IMR-90 (cell line): Measurements from ENCODE around the gene DYNC1H1. TPM values are rescaled to one million over a fixed set of nuclear protein-coding genes. Genes with fewer than 3 reads are reported as not detected.

Experiments used
- ATAC-seq: fragments of 200-7000 bp; cut with Tn5 transposase; 2 replicates; pipeline ENCODE4 v1.9.1; 2020; ENCODE audit warnings: low read depth, mild to moderate bottlenecking, moderate library complexity
- BruUV-seq: library from RNA; stranded (reverse); fragments of 400-500 nt; replicated peaks from 2 replicates; lab custom pipeline; 2021; lab: Mats Ljungman, UMichigan
- CTCF ChIA-PET: fragments of 300-600 bp; formaldehyde crosslinking; extraction: SDS; loops from one replicate; lab custom pipeline; 2021; ENCODE audit warnings: antibody characterized with exemption; lab: Yijun Ruan, JAX
- POLR2A ChIA-PET: fragments of 300-600 bp; sonication (Branson Sonifier 250); formaldehyde crosslinking; loops from one replicate; lab custom pipeline; 2022; ENCODE audit warnings: antibody characterized with exemption; ENCODE audit not compliant: unreplicated experiment; lab: Charles Lee
- DNase-seq: peaks from one replicate; pipeline ENCODE4 v3.0.0; 2013
- H2AFZ ChIP-seq: replicated peaks from 2 replicates; pipeline ENCODE3; 2013; ENCODE audit warnings: low read length, mild to moderate bottlenecking; ENCODE audit not compliant: poor library complexity
- H2AK5ac ChIP-seq: 2 replicates; pipeline ENCODE4 v1.6.1; 2013; ENCODE audit warnings: low read depth, low read length, inconsistent platforms
- H2AK9ac ChIP-seq: replicated peaks from 2 replicates; pipeline ENCODE3; 2013; ENCODE audit warnings: mild to moderate bottlenecking, low read depth, low read length, moderate library complexity; ENCODE audit not compliant: poor library complexity
- H2BK120ac ChIP-seq: 2 replicates; pipeline ENCODE4 v1.6.1; 2013; ENCODE audit warnings: low read depth, low read length, inconsistent platforms
- H2BK15ac ChIP-seq: 3 replicates; pipeline ENCODE4 v1.6.1; 2013; ENCODE audit warnings: low read depth, low read length, inconsistent platforms
- H2BK20ac ChIP-seq: 2 replicates; pipeline ENCODE4 v1.6.1; 2013; ENCODE audit warnings: low read depth, mild to moderate bottlenecking, inconsistent platforms, low read length, moderate library complexity
- H2BK5ac ChIP-seq: 2 replicates; pipeline ENCODE4 v1.6.1; 2013; ENCODE audit warnings: mild to moderate bottlenecking, low read depth, low read length, inconsistent platforms; ENCODE audit not compliant: poor library complexity, severe bottlenecking
- H3K14ac ChIP-seq: replicated peaks from 2 replicates; pipeline ENCODE4 v1.6.1; 2013; ENCODE audit warnings: low read depth, low read length, inconsistent platforms
- H3K18ac ChIP-seq: 2 replicates; pipeline ENCODE4 v1.6.1; 2013; ENCODE audit warnings: low read depth, low read length, control low read depth
- H3K23ac ChIP-seq: 2 replicates; pipeline ENCODE4 v1.6.1; 2013; ENCODE audit warnings: low read depth, low read length, inconsistent platforms
- H3K27ac ChIP-seq: 2 replicates; pipeline ENCODE4 v1.5.1; 2013; ENCODE audit warnings: mild to moderate bottlenecking, control low read depth, low read length; ENCODE audit not compliant: insufficient read depth
- H3K27me3 ChIP-seq: 2 replicates; pipeline ENCODE4 v1.6.1; 2013; ENCODE audit warnings: low read length; ENCODE audit not compliant: control insufficient read depth, insufficient read depth
- H3K36me3 ChIP-seq: 2 replicates; pipeline ENCODE4 v1.6.1; 2013; ENCODE audit warnings: low read length, mixed read lengths; ENCODE audit not compliant: control insufficient read depth, insufficient read depth
- H3K4ac ChIP-seq: 2 replicates; pipeline ENCODE4 v1.6.1; 2013; ENCODE audit warnings: low read depth, low read length, inconsistent platforms
- H3K4me1 ChIP-seq: 2 replicates; pipeline ENCODE4 v1.6.1; 2013; ENCODE audit warnings: low read length, mixed read lengths; ENCODE audit not compliant: control insufficient read depth, insufficient read depth
- H3K4me2 ChIP-seq: 2 replicates; pipeline ENCODE4 v1.6.1; 2013; ENCODE audit warnings: low read depth, mild to moderate bottlenecking, control low read depth, low read length, moderate library complexity
- H3K4me3 ChIP-seq: 2 replicates; pipeline ENCODE4 v1.5.1; 2013; ENCODE audit warnings: low read depth, mild to moderate bottlenecking, control low read depth, low read length, moderate library complexity; ENCODE audit not compliant: insufficient read depth
- H3K56ac ChIP-seq: 2 replicates; pipeline ENCODE4 v1.6.1; 2013; ENCODE audit warnings: low read length, inconsistent platforms; ENCODE audit not compliant: insufficient read depth; ENCODE audit errors: extremely low read depth
- H3K79me1 ChIP-seq, 2 experiments: 2 replicates each; pipeline ENCODE4 v1.6.1; 2013; ENCODE audit warnings: low read length in 2 of 2, inconsistent platforms in 1 of 2, low read depth in 1 of 2
- H3K9ac ChIP-seq: 2 replicates; pipeline ENCODE4 v1.6.1; 2013; ENCODE audit warnings: low read depth, low read length, control low read depth
- H3K9me1 ChIP-seq: 2 replicates; pipeline ENCODE4 v1.6.1; 2013; ENCODE audit warnings: low read length, inconsistent platforms; ENCODE audit not compliant: insufficient read depth
- H3K9me3 ChIP-seq: 2 replicates; pipeline ENCODE4 v1.6.1; 2013; ENCODE audit warnings: low read length; ENCODE audit not compliant: control insufficient read depth, insufficient read depth
- H4K20me1 ChIP-seq: 2 replicates; pipeline ENCODE4 v1.6.1; 2013; ENCODE audit warnings: low read length, inconsistent platforms; ENCODE audit not compliant: insufficient read depth
- H4K5ac ChIP-seq: 2 replicates; pipeline ENCODE4 v1.6.1; 2013; ENCODE audit warnings: mild to moderate bottlenecking, low read depth, low read length, control low read depth
- H4K8ac ChIP-seq, 2 experiments: 2 replicates each; pipeline ENCODE4 v1.6.1; 2013; ENCODE audit warnings: low read depth in 2 of 2, low read length in 2 of 2, control low read depth in 1 of 2, inconsistent platforms in 1 of 2
- H4K91ac ChIP-seq: 2 replicates; pipeline ENCODE4 v1.6.1; 2013; ENCODE audit warnings: low read depth, low read length, inconsistent platforms; ENCODE audit not compliant: insufficient read depth
- BHLHE40 ChIP-seq: fragments of 150-350 bp; IDR thresholded peaks from 2 replicates; pipeline ENCODE4 v1.6.1; 2016; ENCODE audit warnings: mild to moderate bottlenecking, low read depth, low read length
- CEBPB ChIP-seq: IDR thresholded peaks from 2 replicates; pipeline ENCODE4 v1.6.1; 2012; ENCODE audit warnings: low read depth, low read length, improper control_type of control experiment
- CHD1 ChIP-seq: IDR thresholded peaks from 2 replicates; pipeline ENCODE4 v1.6.1; 2012; ENCODE audit warnings: low read depth, low read length, improper control_type of control experiment
- ELK1 ChIP-seq: fragments of 150-350 bp; IDR thresholded peaks from 2 replicates; pipeline ENCODE4 v1.6.1; 2016; ENCODE audit warnings: low read depth, mild to moderate bottlenecking, low read length, moderate library complexity, borderline replicate concordance
- FOS ChIP-seq: fragments of 150-350 bp; IDR thresholded peaks from 2 replicates; pipeline ENCODE4 v1.6.1; 2016; ENCODE audit warnings: low read depth, low read length
- MAFK ChIP-seq: IDR thresholded peaks from 2 replicates; pipeline ENCODE4 v1.6.1; 2012; ENCODE audit warnings: low read depth, low read length, improper control_type of control experiment
- MXI1 ChIP-seq: IDR thresholded peaks from 2 replicates; pipeline ENCODE4 v1.6.1; 2012; ENCODE audit warnings: low read depth, mild to moderate bottlenecking, low read length, moderate library complexity, borderline replicate concordance
- NFE2L2 ChIP-seq: fragments of 150-350 bp; IDR thresholded peaks from 2 replicates; pipeline ENCODE4 v1.6.1; 2016; ENCODE audit warnings: low read depth, mild to moderate bottlenecking, low read length
- POLR2A ChIP-seq: IDR thresholded peaks from 2 replicates; pipeline ENCODE4 v1.6.1; 2012; ENCODE audit warnings: mild to moderate bottlenecking, low read depth, low read length
- RAD21 ChIP-seq: IDR thresholded peaks from 2 replicates; pipeline ENCODE4 v1.6.1; 2012; ENCODE audit warnings: low read length, improper control_type of control experiment
- RCOR1 ChIP-seq: IDR thresholded peaks from 2 replicates; pipeline ENCODE4 v1.6.1; 2012; ENCODE audit warnings: mild to moderate bottlenecking, low read length, improper control_type of control experiment; ENCODE audit not compliant: insufficient replicate concordance
- RFX5 ChIP-seq: IDR thresholded peaks from 2 replicates; pipeline ENCODE4 v1.8.0; 2012; ENCODE audit warnings: low read depth, mild to moderate bottlenecking, low read length, moderate library complexity
- SMC3 ChIP-seq: fragments of 150-350 bp; IDR thresholded peaks from 2 replicates; pipeline ENCODE4 v1.6.1; 2016; ENCODE audit warnings: low read depth, mild to moderate bottlenecking, antibody characterized with exemption, low read length, moderate library complexity
- WGBS, 2 experiments: methylation state at CpG; one replicate each; pipeline versions ENCODE4 v1.1.5 to v1.1.7; 2013; ENCODE audit warnings: missing lambda C conversion rate in 2 of 2; ENCODE audit not compliant: insufficient read length in 1 of 2; ENCODE audit errors: extremely low coverage in 2 of 2; 5-methylcytosine and 5-hydroxymethylcytosine counted together
- dilution Hi-C: fragments of 300-500 bp; cut with HindIII; formaldehyde crosslinking; loops from one replicate; pipeline ENCODE4 v1.14.3; 2018; ENCODE audit warnings: low sequenced_read_pairs; ENCODE audit not compliant: unreplicated experiment
- in situ Hi-C: fragments of 300-500 bp; cut with MboI; formaldehyde crosslinking; loops from 3 replicates; pipeline ENCODE4 v1.14.3; 2019; ENCODE audit warnings: low sequenced_read_pairs, inconsistent platforms, mixed read lengths
- intact Hi-C: fragments of 100-400 bp; cut with micrococcal nuclease; formaldehyde crosslinking; loops from 2 replicates; pipeline ENCODE4 v1.10.0; 2022
- polyA plus RNA-seq, 3 experiments: library from polyadenylated mRNA; depleted of rRNA; stranded (reverse); fragments of >200 nt; gene quantifications; 2 replicates each; pipeline ENCODE4 v1.2.3, GENCODE V29; 2012; ENCODE audit warnings: low replicate concordance in 1 of 3
- total RNA-seq: library from RNA; depleted of rRNA; stranded (reverse); fragments of >200 nt; gene quantifications from 2 replicates; pipeline ENCODE4 v1.2.3, GENCODE V29; 2012
- TF ChIP-seq, protein P1 (sequence below): conservative IDR thresholded peaks from 2 replicates; pipeline ENCODE4 v1.5.1; 2012; ENCODE audit warnings: mild to moderate bottlenecking, low read depth, low read length, improper control_type of control experiment
- TF ChIP-seq, protein P2 (sequence below): fragments of 150-350 bp; IDR thresholded peaks from 2 replicates; pipeline ENCODE4 v1.6.1; 2017; ENCODE audit warnings: mild to moderate bottlenecking, antibody characterized with exemption, low read length, low read depth

Gene DYNC1H1
- total and polyA plus RNA-seq, 2 of the 4 experiments (the other 2 are of a cell fraction) = 240 to 670 TPM

DNA sequence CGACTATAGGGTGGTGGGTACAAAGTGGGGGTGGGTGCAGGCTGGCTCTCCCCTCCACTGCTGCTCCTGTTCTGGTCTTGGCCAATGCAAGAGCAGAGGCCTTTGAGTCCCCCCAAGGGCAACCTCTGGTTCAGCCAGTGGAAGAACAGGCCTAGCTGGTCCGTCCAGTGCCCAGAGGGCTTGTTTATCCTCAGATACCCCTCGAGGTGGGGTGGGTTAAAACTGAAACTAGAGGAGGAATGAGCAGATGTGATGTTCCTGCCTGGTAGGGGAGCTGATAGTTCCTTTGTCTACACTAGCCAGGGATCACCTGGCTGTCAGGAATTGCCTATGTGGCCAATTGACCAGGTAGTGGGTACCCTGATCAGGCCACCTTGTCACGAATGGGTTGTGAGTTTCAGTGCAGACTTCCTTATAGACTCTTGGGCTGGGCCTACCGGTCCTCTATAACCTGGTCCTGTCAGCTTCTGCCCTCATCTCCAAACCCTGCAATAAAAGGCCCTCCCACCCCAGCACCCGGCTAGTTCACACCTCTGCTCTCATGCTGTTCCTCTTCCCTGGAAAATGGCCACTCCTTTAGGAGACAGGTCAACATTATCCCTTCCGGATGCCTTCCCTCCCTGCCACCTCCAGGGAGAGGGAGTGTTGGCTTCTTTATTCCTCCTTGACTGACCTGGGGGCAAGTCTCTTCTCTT is 133.2 kb downstream of the DYNC1H1 start:
- H3K14ac ChIP-seq = no peak overlapping the region
- DNase-seq (no peak), ATAC-seq (no peak)
- H3K4me3 ChIP-seq = no peak overlapping the region
- H2AFZ ChIP-seq = peak overlapping the region; percentile 23
- no peak overlapping the region for H4K91ac ChIP-seq
- POLR2A ChIA-PET = no interaction called here
- H4K20me1 ChIP-seq = no peaks in the 10 kb centered on the region
- 50% methylated on average over 1 of the region's 7 CpGs; no CpG with 5 or more reads in 1 of the 2 experiments for WGBS, 2 experiments
- H2BK5ac ChIP-seq = no peak overlapping the region
- in situ Hi-C loops (loop anchor here (25.0 kb wide), 1 partner anchor 215 kb away; the partner anchor contains the start of genes MOK and ZNF839), intact Hi-C loops (loop anchor here (2.0 to 5.0 kb wide), 2 partner anchors 50 to 391 kb away; no protein-coding TSS in a partner anchor), dilution Hi-C loops (no loop called here)
- H4K8ac ChIP-seq = no peak overlapping the region
- no peak overlapping the region for H3K27ac ChIP-seq
- CTCF ChIA-PET = interaction anchor here (0.9 to 2.2 kb wide), 3 partner anchors 13 to 100 kb away, joined by 3 to 7 read pairs (median 4); no protein-coding TSS in a partner anchor
- H3K56ac ChIP-seq = no peak overlapping the region
- no TSS peak for BruUV-seq
- H3K9me1 ChIP-seq = peaks cover 6% of the 10 kb centered on the region; the same call in 1 of the 2 replicates
- H2BK120ac ChIP-seq = no peak overlapping the region
- no peak overlapping the region for H3K23ac ChIP-seq
- peak overlapping the region; percentile 42 for H2AK9ac ChIP-seq
- no peak overlapping the region for H3K4me2 ChIP-seq
- no peak overlapping the region for H3K4ac ChIP-seq
- no peak overlapping the region for H3K9ac ChIP-seq
- no peak overlapping the region for H2BK20ac ChIP-seq
- no peaks in the 10 kb centered on the region for H3K9me3 ChIP-seq
- H3K18ac ChIP-seq = no peak overlapping the region
- H3K79me1 ChIP-seq = no peaks in the 10 kb centered on the region
- H3K27me3 ChIP-seq = no peaks in the 10 kb centered on the region
- no peaks in the 10 kb centered on the region for H3K36me3 ChIP-seq
- peaks cover 12% of the 10 kb centered on the region for H3K4me1 ChIP-seq
- H2AK5ac ChIP-seq = no peak overlapping the region
- no peak overlapping the region for H4K5ac ChIP-seq
- no peak overlapping the region for H2BK15ac ChIP-seq
- TF ChIP-seq RFX5 = no peak
- no peak for TF ChIP-seq MXI1
- TF ChIP-seq ELK1 = no peak
- TF ChIP-seq CEBPB = no peak
- no peak for TF ChIP-seq FOS
- no peak for TF ChIP-seq MAFK
- TF ChIP-seq CHD1 = no peak
- TF ChIP-seq, protein P1, sequence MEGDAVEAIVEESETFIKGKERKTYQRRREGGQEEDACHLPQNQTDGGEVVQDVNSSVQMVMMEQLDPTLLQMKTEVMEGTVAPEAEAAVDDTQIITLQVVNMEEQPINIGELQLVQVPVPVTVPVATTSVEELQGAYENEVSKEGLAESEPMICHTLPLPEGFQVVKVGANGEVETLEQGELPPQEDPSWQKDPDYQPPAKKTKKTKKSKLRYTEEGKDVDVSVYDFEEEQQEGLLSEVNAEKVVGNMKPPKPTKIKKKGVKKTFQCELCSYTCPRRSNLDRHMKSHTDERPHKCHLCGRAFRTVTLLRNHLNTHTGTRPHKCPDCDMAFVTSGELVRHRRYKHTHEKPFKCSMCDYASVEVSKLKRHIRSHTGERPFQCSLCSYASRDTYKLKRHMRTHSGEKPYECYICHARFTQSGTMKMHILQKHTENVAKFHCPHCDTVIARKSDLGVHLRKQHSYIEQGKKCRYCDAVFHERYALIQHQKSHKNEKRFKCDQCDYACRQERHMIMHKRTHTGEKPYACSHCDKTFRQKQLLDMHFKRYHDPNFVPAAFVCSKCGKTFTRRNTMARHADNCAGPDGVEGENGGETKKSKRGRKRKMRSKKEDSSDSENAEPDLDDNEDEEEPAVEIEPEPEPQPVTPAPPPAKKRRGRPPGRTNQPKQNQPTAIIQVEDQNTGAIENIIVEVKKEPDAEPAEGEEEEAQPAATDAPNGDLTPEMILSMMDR = no peak
- TF ChIP-seq SMC3 = no peak
- TF ChIP-seq NFE2L2 = no peak
- TF ChIP-seq RCOR1 = no peak
- TF ChIP-seq POLR2A = no peak
- TF ChIP-seq, protein P2, sequence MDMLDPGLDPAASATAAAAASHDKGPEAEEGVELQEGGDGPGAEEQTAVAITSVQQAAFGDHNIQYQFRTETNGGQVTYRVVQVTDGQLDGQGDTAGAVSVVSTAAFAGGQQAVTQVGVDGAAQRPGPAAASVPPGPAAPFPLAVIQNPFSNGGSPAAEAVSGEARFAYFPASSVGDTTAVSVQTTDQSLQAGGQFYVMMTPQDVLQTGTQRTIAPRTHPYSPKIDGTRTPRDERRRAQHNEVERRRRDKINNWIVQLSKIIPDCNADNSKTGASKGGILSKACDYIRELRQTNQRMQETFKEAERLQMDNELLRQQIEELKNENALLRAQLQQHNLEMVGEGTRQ = no peak
- TF ChIP-seq BHLHE40 = no peak
- no peak for TF ChIP-seq RAD21
